Measurements from ENCODE around the gene HOPX. TPM values are rescaled to one million over a fixed set of nuclear protein-coding genes. Genes with fewer than 3 reads are reported as not detected.
"Not testable (repeated sequence)": the region's sequence is repeated elsewhere in the genome, so short reads cannot be mapped to it uniquely, and the experiment has no call there.

HOPX gene
- total RNA-seq, 1 experiment from 2014 or later = not detected

GRCh38 chr4:56690393-56690792 is 9.3 kb upstream of the HOPX start:
- DNase-seq (ENCODE audit: low spot score) = no peak
- in situ Hi-C loops (cut with HindIII; ENCODE audit: low sequenced_read_pairs) = no loop called here

GRCh38 chr4:56689201-56689969 is 8.3 kb upstream of the HOPX start:
- no peak for DNase-seq (ENCODE audit: low spot score)
- in situ Hi-C loops (cut with HindIII; ENCODE audit: low sequenced_read_pairs) = no loop called here

GRCh38 chr4:56688094-56688647 is 7.1 kb upstream of the HOPX start:
- in situ Hi-C loops (cut with HindIII; ENCODE audit: low sequenced_read_pairs) = no loop called here
- DNase-seq (ENCODE audit: low spot score) = no peak

- no peak for DNase-seq (ENCODE audit: low spot score)
- in situ Hi-C loops (cut with HindIII; ENCODE audit: low sequenced_read_pairs) = no loop called here
These were observed 5.6 kb upstream of the HOPX start for GRCh38 chr4:56686537-56687231.

GRCh38 chr4:56684320-56685050 is 3.4 kb upstream of the HOPX start:
- no peak for DNase-seq (ENCODE audit: low spot score)
- in situ Hi-C loops (cut with HindIII; ENCODE audit: low sequenced_read_pairs) = no loop called here

GRCh38 chr4:56683455-56683854 is 2.4 kb upstream of the HOPX start:
- in situ Hi-C loops (cut with HindIII; ENCODE audit: low sequenced_read_pairs) = no loop called here
- DNase-seq (ENCODE audit: low spot score) = no peak

- in situ Hi-C loops (cut with HindIII; ENCODE audit: low sequenced_read_pairs) = no loop called here
- no peak for DNase-seq (ENCODE audit: low spot score)
These were observed 893 bp upstream of the HOPX start for GRCh38 chr4:56681853-56682525.

GRCh38 chr4:56680266-56680665 is 830 bp downstream of the HOPX start:
- in situ Hi-C loops (cut with HindIII; ENCODE audit: low sequenced_read_pairs) = no loop called here
- DNase-seq (ENCODE audit: low spot score) = no peak

- in situ Hi-C loops (cut with HindIII; ENCODE audit: low sequenced_read_pairs) = no loop called here
- no peak for DNase-seq (ENCODE audit: low spot score)
These were observed 3.4 kb downstream of the HOPX start for GRCh38 chr4:56677711-56678110.

- in situ Hi-C loops (cut with HindIII; ENCODE audit: low sequenced_read_pairs) = no loop called here
These were observed 6.1 kb downstream of the HOPX start for GRCh38 chr4:56674984-56675383.

GRCh38 chr4:56671860-56672259 is 9.2 kb downstream of the HOPX start:
- in situ Hi-C loops (cut with HindIII; ENCODE audit: low sequenced_read_pairs) = no loop called here
- no peak for DNase-seq (ENCODE audit: low spot score)

More at GRCh38 chr4:56674984-56675383, 6.1 kb downstream of the HOPX start:
- no peak for DNase-seq (ENCODE audit: low spot score)

GRCh38 chr4:56671373-56671772 is 9.7 kb downstream of the HOPX start:
- in situ Hi-C loops (cut with HindIII; ENCODE audit: low sequenced_read_pairs) = no loop called here
- no peak for DNase-seq (ENCODE audit: low spot score)

GRCh38 chr4:56668267-56668666 is 12.8 kb downstream of the HOPX start:
- DNase-seq (ENCODE audit: low spot score) = no peak
- in situ Hi-C loops (cut with HindIII; ENCODE audit: low sequenced_read_pairs) = no loop called here

- in situ Hi-C loops (cut with HindIII; ENCODE audit: low sequenced_read_pairs); DNase-seq (ENCODE audit: low spot score): not testable (repeated sequence)
These were observed 13.7 kb downstream of the HOPX start for GRCh38 chr4:56667396-56667795.

- DNase-seq (ENCODE audit: low spot score) = no peak
- in situ Hi-C loops (cut with HindIII; ENCODE audit: low sequenced_read_pairs) = no loop called here
These were observed 14.8 kb downstream of the HOPX start for GRCh38 chr4:56666279-56666678.

GRCh38 chr4:56665781-56666180 is 15.3 kb downstream of the HOPX start:
- no peak for DNase-seq (ENCODE audit: low spot score)
- in situ Hi-C loops (cut with HindIII; ENCODE audit: low sequenced_read_pairs) = no loop called here

GRCh38 chr4:56662782-56663468 is 18.2 kb downstream of the HOPX start:
- no peak for DNase-seq (ENCODE audit: low spot score)
- in situ Hi-C loops (cut with HindIII; ENCODE audit: low sequenced_read_pairs) = no loop called here

- DNase-seq (ENCODE audit: low spot score) = no peak
- in situ Hi-C loops (cut with HindIII; ENCODE audit: low sequenced_read_pairs) = no loop called here
These were observed 21.1 kb downstream of the HOPX start for GRCh38 chr4:56659946-56660345.

GRCh38 chr4:56658528-56658927 is 22.6 kb downstream of the HOPX start:
- DNase-seq (ENCODE audit: low spot score) = no peak
- in situ Hi-C loops (cut with HindIII; ENCODE audit: low sequenced_read_pairs) = no loop called here
